Esophagus squamous epithelium (tissue), 5 donors: Measurements from ENCODE around the gene PMEL. TPM values are rescaled to one million over a fixed set of nuclear protein-coding genes. Genes with fewer than 3 reads are reported as not detected.
A peak's percentile ranks its signal among the peaks of the same experiment; 100 is the strongest.

Source experiments
- DNase-seq: peaks from one replicate; lab custom pipeline; 2025; lab: John Stamatoyannopoulos, UW
- H3K27ac ChIP-seq, 4 donors: fragments of 200-600 bp; sonication (generic); one replicate each; pipeline ENCODE4 v1.5.1; 2016 to 2019; ENCODE audit warnings: mild to moderate bottlenecking in 1 of 4
- H3K27me3 ChIP-seq, 4 donors: fragments of 200-600 bp; sonication (generic); 1 replicate in 3 of 4; 2 replicates in 1 of 4; pipeline versions ENCODE4 v1.5.1 to v1.6.0; 2017 to 2021; ENCODE audit warnings: antibody characterized with exemption in 1 of 4
- H3K36me3 ChIP-seq, 3 donors: fragments of 200-600 bp; sonication (generic); one replicate each; pipeline ENCODE4 v1.5.1; 2016 to 2019
- H3K4me1 ChIP-seq, 3 donors: fragments of 200-600 bp; sonication (generic); one replicate each; pipeline ENCODE4 v1.5.1; 2017 to 2019
- H3K4me3 ChIP-seq, 4 donors: fragments of 200-600 bp; sonication (generic); 1 replicate in 3 of 4; 2 replicates in 1 of 4; pipeline ENCODE4 v1.5.1; 2016 to 2019; ENCODE audit warnings: mild to moderate bottlenecking in 2 of 4, moderate library complexity in 1 of 4
- H3K9me3 ChIP-seq, 3 donors: fragments of 200-600 bp; sonication (generic); one replicate each; pipeline ENCODE4 v1.5.1; 2016 to 2019
- CTCF ChIP-seq, 6 experiments: fragments of 450-650 bp in 4 of 6; fragments of 200-600 bp in 2 of 6; sonication (generic) in 2 of 6; IDR thresholded peaks; one replicate each; pipeline ENCODE4 v1.5.1; 2016 to 2019; ENCODE audit warnings: antibody characterized with exemption in 6 of 6, mild to moderate bottlenecking in 4 of 6, moderate library complexity in 4 of 6
- POLR2A ChIP-seq, 4 donors: fragments of 450-650 bp; IDR thresholded peaks; one replicate each; pipeline ENCODE4 v1.6.1; 2017; ENCODE audit warnings: antibody characterized with exemption in 4 of 4, mild to moderate bottlenecking in 4 of 4, moderate library complexity in 3 of 4
- WGBS, 2 donors: methylation state at CpG; one replicate each; pipeline ENCODE4 v1.1.5; 2018; 5-methylcytosine and 5-hydroxymethylcytosine counted together
- intact Hi-C: fragments of 100-400 bp; cut with DNase I; formaldehyde crosslinking; loops from one replicate; pipeline ENCODE4 v1.15.0; 2022
- total RNA-seq, 4 donors: library from RNA; depleted of rRNA; stranded (reverse); fragments of >200 nt; gene quantifications; one replicate each; pipeline ENCODE4 v1.1.0, GENCODE V29; 2016
- donor health status: DM: yes; HTN: yes; CAD: no.

The PMEL gene
- total RNA-seq, 4 donors from 2014 or later, result 0.48 to 3.4 (median 0.67) TPM

- Histone ChIP-seq H3K4me3 (peak overlapping the region; percentile 47 to 93 (median 85)), H3K27ac (peak overlapping the region; percentile 91 to 100 (median 94)), H3K36me3 (peaks cover 0 to 32% (median 5%) of the 10 kb centered on the region in 3 donors), H3K4me1 (peaks cover 31 to 93% (median 38%) of the 10 kb centered on the region in 3 donors), H3K27me3 (no peaks in the 10 kb centered on the region), H3K9me3 (no peaks in the 10 kb centered on the region)
- 25 to 44% methylated on average over 6 to 7 of the region's 7 CpGs for WGBS, 2 donors
- intact Hi-C loops, result no loop called here
- no peak for DNase-seq
- no peak for TF ChIP-seq CTCF (IDR thresholded peaks at IDR 0.05)
- TF ChIP-seq POLR2A (IDR thresholded peaks at IDR 0.05), result peak in 3 of 4 donors; percentile 10 to 58 (median 24)
Measured at GRCh38 chr12:55933169-55933798, 32.6 kb downstream of the PMEL start.

- DNase-seq, result no peak
- intact Hi-C loops, result no loop called here
- TF ChIP-seq POLR2A (IDR thresholded peaks at IDR 0.05) (peak in 1 of 4 donors; percentile 52), CTCF (IDR thresholded peaks at IDR 0.05) (no peak)
- Histone ChIP-seq H3K9me3 (no peaks in the 10 kb centered on the region), H3K27ac (peak overlapping the region; percentile 91 to 100 (median 94)), H3K36me3 (peaks cover 0 to 24% (median 5%) of the 10 kb centered on the region in 3 donors), H3K27me3 (no peaks in the 10 kb centered on the region), H3K4me3 (peak overlapping the region; percentile 47 to 93 (median 85)), H3K4me1 (peaks cover 36 to 91% (median 41%) of the 10 kb centered on the region in 3 donors)
- 0% methylated on average over 2 to 3 of the region's 4 CpGs for WGBS, 2 donors
Measured at GRCh38 chr12:55932551-55932910, 33.3 kb downstream of the PMEL start.

- 0 to 1% methylated on average over 8 to 25 of the region's 60 CpGs for WGBS, 2 donors
- Histone ChIP-seq H3K36me3 (peaks cover 0 to 18% (median 5%) of the 10 kb centered on the region in 3 donors), H3K9me3 (no peaks in the 10 kb centered on the region), H3K27me3 (no peaks in the 10 kb centered on the region), H3K27ac (peak overlapping the region; percentile 91 to 100 (median 94)), H3K4me1 (peaks cover 36 to 85% (median 41%) of the 10 kb centered on the region in 3 donors), H3K4me3 (peak overlapping the region; percentile 47 to 93 (median 85))
- intact Hi-C loops, result no loop called here
- peak in 1 of 4 donors; percentile 51 for TF ChIP-seq POLR2A (IDR thresholded peaks at IDR 0.05)
- no peak for TF ChIP-seq CTCF (IDR thresholded peaks at IDR 0.05)
- DNase-seq, result no peak
Measured at GRCh38 chr12:55931780-55932550, 33.9 kb downstream of the PMEL start.

- Histone ChIP-seq H3K36me3 (peaks cover 0 to 12% (median under 1%) of the 10 kb centered on the region in 3 donors), H3K4me1 (peaks cover 36 to 83% (median 43%) of the 10 kb centered on the region in 3 donors), H3K27me3 (no peaks in the 10 kb centered on the region), H3K27ac (peak overlapping the region; percentile 91 to 100 (median 94)), H3K4me3 (peak overlapping the region; percentile 47 to 93 (median 85)), H3K9me3 (no peaks in the 10 kb centered on the region)
- intact Hi-C loops, result no loop called here
- TF ChIP-seq CTCF (IDR thresholded peaks at IDR 0.05), result no peak
- no peak for TF ChIP-seq POLR2A (IDR thresholded peaks at IDR 0.05)
- 3 to 6% methylated on average over 9 to 10 of the region's 10 CpGs for WGBS, 2 donors
- DNase-seq, result no peak
Measured at GRCh38 chr12:55931317-55931779, 34.5 kb downstream of the PMEL start.
